Measurements from ENCODE around the gene ANKRD23. TPM values are rescaled to one million over a fixed set of nuclear protein-coding genes. Genes with fewer than 3 reads are reported as not detected.
"Not testable (repeated sequence)": the region's sequence is repeated elsewhere in the genome, so short reads cannot be mapped to it uniquely, and the experiment has no call there.

ANKRD23 gene
- total and polyA plus RNA-seq, 10 donors = 2.4 to 19.8 (median 5.9) TPM

- Histone ChIP-seq H3K36me3 (peaks cover 0 to 41% (median 6%) of the 10 kb centered on the region in 6 donors), H3K4me3 (no peak overlapping the region), H3K27me3 (replicated peaks in 1 of 7) (no peaks in the 10 kb centered on the region), H3K9me3 (no peaks in the 10 kb centered on the region), H3K27ac (peak overlapping the region in 6 of 8 donors; percentile 13 to 51 (median 43)), H3K4me1 (peaks cover 0 to 51% (median 26%) of the 10 kb centered on the region in 6 donors)
- DNase-seq = no peak
- 83 to 92% (median 89%) methylated on average over 13 of the region's 13 CpGs for WGBS, 5 donors
- intact Hi-C loops (cut with DNase I; ENCODE audit: low total_unique reads) = no loop called here
- no peak for TF ChIP-seq CTCF (IDR thresholded peaks at IDR 0.05 in 8 of 11, conservative IDR thresholded peaks at IDR 0.05 in 3 of 11)
- no peak for TF ChIP-seq POLR2A (IDR thresholded peaks at IDR 0.05)
- TF ChIP-seq POLR2AphosphoS5 (IDR thresholded peaks at IDR 0.05) = no peak
These were observed 34.5 kb downstream of the ANKRD23 start for GRCh38 chr2:96809216-96809882.

- WGBS, 5 donors = 83 to 92% (median 86%) methylated on average over 10 of the region's 10 CpGs
These were observed 35.5 kb downstream of the ANKRD23 start for GRCh38 chr2:96808176-96808837.

GRCh38 chr2:96807127-96807471, 36.7 kb downstream of the ANKRD23 start:
- H3K4me3 ChIP-seq = peak overlapping the region in 1 of 8 donors; percentile 31
- no peaks in the 10 kb centered on the region for H3K9me3 ChIP-seq
- no peak for DNase-seq
- H3K27me3 ChIP-seq (replicated peaks in 1 of 7) = no peaks in the 10 kb centered on the region
- peaks cover 0 to 47% (median 5%) of the 10 kb centered on the region in 6 donors for H3K36me3 ChIP-seq
- TF ChIP-seq POLR2A (IDR thresholded peaks at IDR 0.05) (no peak), POLR2AphosphoS5 (IDR thresholded peaks at IDR 0.05) (peak in 1 of 3 donors; percentile 6)
- intact Hi-C loops (cut with DNase I; ENCODE audit: low total_unique reads) = no loop called here
- peak overlapping the region; percentile 31 to 95 (median 80) for H3K27ac ChIP-seq
- WGBS, 5 donors = 87 to 93% (median 89%) methylated on average over 10 of the region's 10 CpGs
- H3K4me1 ChIP-seq = peaks cover 0 to 61% (median 31%) of the 10 kb centered on the region in 6 donors

More at GRCh38 chr2:96808176-96808837, 35.5 kb downstream of the ANKRD23 start:
- TF ChIP-seq POLR2AphosphoS5 (IDR thresholded peaks at IDR 0.05) (no peak), POLR2A (IDR thresholded peaks at IDR 0.05) (no peak), CTCF (IDR thresholded peaks at IDR 0.05 in 8 of 11, conservative IDR thresholded peaks at IDR 0.05 in 3 of 11) (no peak)
- Histone ChIP-seq H3K27me3 (replicated peaks in 1 of 7) (no peaks in the 10 kb centered on the region), H3K9me3 (no peaks in the 10 kb centered on the region), H3K27ac (peak overlapping the region in 3 of 8 donors; percentile 83 to 95 (median 87)), H3K36me3 (peaks cover 0 to 41% (median 6%) of the 10 kb centered on the region in 6 donors), H3K4me3 (no peak overlapping the region), H3K4me1 (peaks cover 0 to 52% (median 26%) of the 10 kb centered on the region in 6 donors)
- peak; percentile 68 for DNase-seq
- intact Hi-C loops (cut with DNase I; ENCODE audit: low total_unique reads) = no loop called here

- H3K27ac ChIP-seq = peak overlapping the region; percentile 31 to 95 (median 80)
- 62 to 80% (median 74%) methylated on average over 23 of the region's 23 CpGs for WGBS, 5 donors
These were observed 37.2 kb downstream of the ANKRD23 start for GRCh38 chr2:96806468-96807126.

GRCh38 chr2:96805946-96806345, 37.9 kb downstream of the ANKRD23 start:
- H3K27me3 ChIP-seq (replicated peaks in 1 of 7); intact Hi-C loops (cut with DNase I; ENCODE audit: low total_unique reads); H3K9me3 ChIP-seq; H3K4me3 ChIP-seq: not testable (repeated sequence)
- Histone ChIP-seq H3K36me3 (peaks cover 0 to 42% (median 5%) of the 10 kb centered on the region in 6 donors), H3K4me1 (peaks cover 3 to 73% (median 38%) of the 10 kb centered on the region in 6 donors), H3K27ac (peak overlapping the region; percentile 31 to 95 (median 80))
- peak; percentile 60 for DNase-seq
- 80 to 98% (median 95%) methylated on average over 5 to 18 of the region's 20 CpGs for WGBS, 5 donors

More at GRCh38 chr2:96806468-96807126, 37.2 kb downstream of the ANKRD23 start:
- Histone ChIP-seq H3K4me3 (peak overlapping the region in 1 of 8 donors; percentile 31), H3K27me3 (replicated peaks in 1 of 7) (no peaks in the 10 kb centered on the region), H3K36me3 (peaks cover 0 to 47% (median 5%) of the 10 kb centered on the region in 6 donors), H3K9me3 (no peaks in the 10 kb centered on the region), H3K4me1 (peaks cover 0 to 66% (median 34%) of the 10 kb centered on the region in 6 donors)
- DNase-seq = peak; percentile 89
- TF ChIP-seq POLR2AphosphoS5 (IDR thresholded peaks at IDR 0.05) (peak in 2 of 3 donors; percentile 64 to 68), CTCF (IDR thresholded peaks at IDR 0.05 in 8 of 11, conservative IDR thresholded peaks at IDR 0.05 in 3 of 11) (no peak)
- intact Hi-C loops (cut with DNase I; ENCODE audit: low total_unique reads) = no loop called here
